CD4-positive, alpha-beta T cell treated with Interleukin-6 for 4 hours (primary cell): ENCODE measurements around the gene EFCAB14.
"Not testable (repeated sequence)": the region's sequence is repeated elsewhere in the genome, so short reads cannot be mapped to it uniquely, and the experiment has no call there.

ENCODE experiments used
- DNase-seq: peaks from one replicate; pipeline ENCODE4 v3.0.0-alpha.2; 2020; ENCODE audit warnings: mixed read lengths

Gene EFCAB14

GRCh38 chr1:46652321-46653100 is 66.4 kb downstream of the EFCAB14 start:
- DNase-seq, result no peak

GRCh38 chr1:46651152-46651551 is 67.8 kb downstream of the EFCAB14 start:
- DNase-seq, result not testable (repeated sequence)

- DNase-seq, result no peak
These were observed 68.4 kb downstream of the EFCAB14 start for GRCh38 chr1:46650491-46650890.

GRCh38 chr1:46649764-46650163 is 69.2 kb downstream of the EFCAB14 start:
- no peak for DNase-seq

GRCh38 chr1:46647611-46648010 is 71.3 kb downstream of the EFCAB14 start:
- no peak for DNase-seq

- DNase-seq, result no peak
These were observed 72.1 kb downstream of the EFCAB14 start for GRCh38 chr1:46646844-46647243.

- no peak for DNase-seq
These were observed 72.6 kb downstream of the EFCAB14 start for GRCh38 chr1:46646331-46646730.

GRCh38 chr1:46645815-46646214 is 73.1 kb downstream of the EFCAB14 start:
- no peak for DNase-seq

GRCh38 chr1:46643368-46643775 is 75.5 kb downstream of the EFCAB14 start:
- DNase-seq, result no peak

GRCh38 chr1:46642115-46642680 is 76.7 kb downstream of the EFCAB14 start:
- no peak for DNase-seq

GRCh38 chr1:46639547-46639946 is 79.4 kb downstream of the EFCAB14 start:
- no peak for DNase-seq

GRCh38 chr1:46638921-46639320 is 80.0 kb downstream of the EFCAB14 start:
- DNase-seq, result no peak

- DNase-seq, result no peak
These were observed 81.3 kb downstream of the EFCAB14 start for GRCh38 chr1:46637444-46638083.

- no peak for DNase-seq
These were observed 83.7 kb downstream of the EFCAB14 start for GRCh38 chr1:46635205-46635604.

- DNase-seq, result no peak
These were observed 88.2 kb downstream of the EFCAB14 start for GRCh38 chr1:46630719-46631118.
